EH (cell line): ENCODE data around the gene SPOCD1.

Experiments used
- DNase-seq: peaks from one replicate; pipeline ENCODE4 v3.0.0-alpha.2; 2015; ENCODE audit warnings: low read depth

Gene SPOCD1

DNA sequence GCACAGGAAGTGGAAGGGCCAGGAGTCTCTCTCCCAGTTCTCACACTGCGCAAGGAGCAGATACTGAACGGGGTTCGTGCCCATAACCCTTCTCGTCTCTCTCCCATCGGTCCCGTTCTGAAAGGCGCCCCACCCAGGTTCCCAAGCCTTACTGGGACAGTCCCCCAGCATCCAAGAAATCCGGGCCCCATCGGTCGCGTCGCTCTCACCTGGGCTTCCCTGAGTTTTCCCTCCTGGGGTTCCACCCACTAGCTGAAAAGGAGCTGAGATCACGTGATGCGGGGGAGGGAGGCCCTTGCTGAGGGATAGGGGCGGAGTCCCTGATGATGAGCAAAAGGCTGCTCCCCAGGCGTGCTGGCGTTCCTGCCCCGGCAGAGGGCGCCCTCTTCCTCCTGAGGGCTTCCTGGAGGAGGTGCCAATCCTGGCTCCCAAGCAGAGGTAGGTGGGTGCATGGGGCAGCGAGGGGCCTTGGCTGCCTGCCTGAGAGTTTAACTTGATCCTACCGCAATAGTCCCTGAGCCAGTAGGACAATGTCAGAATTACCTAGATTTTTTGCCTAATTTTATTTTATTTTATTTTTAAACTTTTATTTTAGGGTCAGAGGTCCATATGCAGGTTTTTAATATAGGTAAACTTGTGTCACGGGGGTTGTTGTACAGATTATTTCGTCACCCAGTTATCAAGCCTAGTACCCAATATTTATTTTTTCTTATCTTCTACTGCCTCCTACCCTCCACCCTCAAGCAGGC is at the start of gene SPOCD1:
SPOCD1 (minus strand) TSS at position 271 of the 749 bp plus-strand sequence. CDS start 689 bp downstream, outside the sequence.
- DNase-seq: peak; percentile 87

DNA sequence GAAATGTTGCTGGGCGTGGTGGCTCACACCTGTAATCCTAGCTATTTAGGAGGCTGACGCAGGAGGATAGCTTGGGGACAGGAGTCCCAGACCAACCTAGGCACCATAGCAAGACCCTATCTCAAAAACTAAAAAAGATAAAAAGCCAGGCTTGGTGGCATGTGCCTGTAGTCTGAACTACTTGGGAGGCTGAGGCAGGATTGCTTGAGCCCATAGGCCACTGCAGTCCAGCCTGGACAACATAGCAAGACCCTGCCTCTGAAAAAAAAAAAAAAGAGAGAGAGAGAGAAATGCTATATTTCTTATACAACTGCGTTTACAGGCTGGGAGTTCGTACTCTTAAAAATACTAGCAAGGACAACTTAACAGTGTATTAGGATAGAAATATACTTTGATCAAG is 46.2 kb upstream of the SPOCD1 start:
- no peak for DNase-seq

DNA sequence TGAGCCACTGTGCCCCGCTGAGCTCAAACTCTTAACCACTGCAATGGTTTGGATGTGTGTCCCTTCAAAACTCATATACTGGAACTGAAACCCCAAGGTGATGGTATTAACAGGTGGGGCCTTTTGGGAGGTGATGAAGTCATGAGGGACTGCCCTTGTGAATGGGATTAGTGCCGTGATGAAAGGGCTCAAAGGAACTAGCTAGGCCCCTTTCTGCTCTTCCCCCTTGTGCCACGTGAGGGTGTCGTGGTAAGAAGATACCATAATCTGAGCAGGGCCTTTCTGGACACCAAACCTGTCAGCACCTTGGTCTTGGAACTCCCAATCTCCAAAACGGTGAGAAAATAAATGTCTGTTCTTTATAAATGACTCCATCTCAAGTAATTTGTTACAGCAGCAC is 45.5 kb upstream of the SPOCD1 start:
- DNase-seq: no peak

DNA sequence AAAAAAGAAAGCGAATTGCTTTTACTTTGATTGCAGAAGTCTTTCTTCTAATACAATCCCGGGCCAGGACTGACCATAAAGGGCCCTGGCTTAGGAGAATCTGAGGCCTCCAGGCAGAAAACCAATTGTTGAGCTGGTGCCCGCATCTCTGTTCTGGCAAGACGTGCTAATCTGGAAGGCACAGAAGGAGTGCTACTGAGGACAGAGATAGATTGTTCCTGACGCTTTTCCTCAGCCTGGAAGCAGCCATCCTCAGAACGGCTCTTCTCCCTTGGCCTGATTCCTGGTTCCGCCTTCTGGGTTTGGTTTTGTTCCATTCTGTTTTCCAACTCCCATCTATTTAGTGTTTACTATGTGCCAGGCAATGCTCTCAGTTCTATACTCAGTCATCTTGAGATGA is 44.8 kb upstream of the SPOCD1 start:
- DNase-seq: no peak

DNA sequence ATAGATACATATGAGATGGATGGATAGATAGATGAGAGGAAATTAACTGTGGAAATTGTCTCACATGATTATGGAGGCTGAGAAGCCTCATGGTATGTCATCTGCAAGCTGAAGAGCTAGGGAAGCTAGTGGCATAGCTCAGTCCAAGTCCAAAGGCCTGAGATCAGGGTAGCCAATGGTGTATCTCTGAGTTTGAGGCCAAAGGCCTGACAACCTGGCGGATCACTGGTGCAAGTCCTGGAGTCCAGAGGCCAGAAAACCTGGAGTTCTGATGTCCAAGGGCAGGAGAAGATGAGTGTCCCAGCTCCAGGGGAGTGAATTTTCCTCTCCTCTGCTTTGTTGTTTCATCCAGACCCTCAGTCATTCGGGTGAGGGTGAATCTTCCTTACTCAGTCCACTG is 43.9 kb upstream of the SPOCD1 start:
- DNase-seq: no peak

DNA sequence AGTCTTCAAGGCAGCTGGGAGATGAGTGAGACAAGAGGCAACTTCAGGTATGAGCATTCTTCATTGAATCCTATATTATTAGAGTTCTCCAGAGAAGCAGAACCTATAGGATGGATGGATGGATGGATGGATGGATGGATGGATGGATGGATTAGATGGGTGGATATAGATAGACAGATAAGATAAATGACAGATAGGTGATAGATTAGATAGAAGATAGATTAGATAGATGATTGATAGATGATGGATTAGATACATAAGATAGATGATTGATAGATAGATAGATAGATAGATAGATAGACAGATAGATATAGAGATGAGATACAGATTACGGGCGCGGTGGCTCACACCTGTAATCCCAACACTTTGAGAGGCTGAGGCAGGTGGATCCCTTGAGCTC is 43.2 kb upstream of the SPOCD1 start:
- DNase-seq: no peak

DNA sequence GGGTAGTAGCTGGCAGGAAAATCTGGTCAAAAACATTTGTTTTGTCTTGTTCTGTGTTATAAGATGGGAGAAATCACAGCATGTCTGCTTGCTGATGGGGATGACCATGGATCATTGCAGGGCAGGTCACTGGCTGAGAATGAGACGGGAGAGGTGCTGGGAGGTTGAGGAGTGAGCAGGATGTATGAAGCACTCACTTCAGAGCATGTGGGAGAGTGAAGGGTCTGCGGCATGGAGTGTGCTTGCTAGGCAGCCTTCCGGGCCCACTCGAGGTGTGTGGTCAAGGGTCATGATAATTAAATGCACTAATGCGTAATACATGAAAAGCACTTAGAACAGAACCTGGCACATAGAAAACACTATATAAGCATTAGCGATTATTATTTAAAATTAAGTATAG is 42.0 kb upstream of the SPOCD1 start:
- no peak for DNase-seq

DNA sequence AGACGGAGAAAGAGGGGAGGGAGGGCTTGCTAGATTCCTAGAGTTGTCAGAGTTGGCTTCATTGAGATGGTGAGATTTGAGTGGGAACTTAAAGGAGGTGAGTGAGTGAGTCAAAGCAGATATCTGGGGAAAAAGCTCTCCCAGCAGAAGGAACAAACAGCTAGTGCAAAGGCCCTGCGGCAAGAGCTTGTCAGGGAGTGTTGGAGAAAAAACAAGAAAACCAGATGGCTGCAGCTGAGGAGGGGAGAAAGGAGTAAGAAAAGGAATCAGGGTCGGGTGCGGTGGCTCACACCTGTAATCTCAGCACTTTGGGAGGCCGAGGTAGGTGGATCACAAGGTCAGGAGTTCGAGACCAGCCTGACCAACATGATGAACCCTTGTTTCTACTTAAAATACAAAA is 40.3 kb upstream of the SPOCD1 start:
- DNase-seq: no peak

DNA sequence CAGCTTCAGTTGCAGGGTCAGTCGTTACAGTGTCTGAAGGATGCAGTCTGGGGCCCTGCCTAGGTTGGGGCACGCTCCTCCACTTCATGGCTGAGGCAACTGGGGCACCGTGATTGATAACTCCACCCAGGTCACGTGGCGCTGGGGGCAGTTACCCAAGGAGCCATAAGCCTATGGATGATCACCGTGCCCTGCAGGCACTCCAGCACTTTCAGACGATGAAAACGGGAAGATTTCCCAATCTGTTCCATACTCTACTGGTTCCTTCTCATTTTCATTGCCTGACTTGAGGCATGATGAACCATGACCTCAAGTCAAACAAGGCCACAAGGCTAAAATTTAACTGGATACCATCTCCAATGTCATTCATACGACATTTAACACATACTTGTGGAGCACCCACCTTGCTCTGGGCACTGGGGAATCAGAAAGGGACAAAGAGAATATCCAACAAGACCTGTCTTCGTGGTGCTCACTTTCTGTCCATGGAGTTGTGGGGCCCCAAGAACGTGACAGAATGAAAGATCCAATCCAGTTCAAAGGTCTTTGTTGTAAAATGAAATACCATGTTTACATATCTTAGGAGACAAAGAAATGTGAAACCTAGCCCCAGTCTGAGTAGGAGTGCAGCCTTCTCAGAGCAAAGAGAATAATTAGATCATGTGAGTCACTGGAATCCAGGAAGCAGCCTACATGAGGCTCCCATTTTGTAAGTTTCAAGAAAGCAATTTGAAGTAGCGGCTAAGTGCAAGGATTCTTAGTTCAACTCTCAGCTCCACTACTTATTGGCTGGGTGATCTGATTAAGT is 39.4 kb upstream of the SPOCD1 start:
- DNase-seq: peak; percentile 73

DNA sequence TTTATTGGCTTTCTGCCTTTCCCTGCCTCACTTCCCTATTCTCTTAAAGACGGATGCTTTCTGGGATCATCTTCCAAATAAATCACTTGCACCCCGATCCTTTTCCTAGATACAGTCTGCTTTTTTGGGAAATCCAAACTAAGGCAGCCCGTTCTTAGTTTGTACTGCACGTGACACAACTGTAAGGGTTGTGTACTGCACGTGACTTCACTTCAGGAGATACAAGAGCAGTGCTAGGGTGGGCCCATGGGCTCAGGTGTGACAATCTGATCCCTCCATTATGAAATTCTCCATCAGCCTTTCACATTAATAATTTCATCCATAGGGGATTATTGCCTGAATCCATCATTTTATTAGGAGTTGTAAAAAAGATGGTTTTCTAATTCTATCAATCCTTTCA is 33.8 kb upstream of the SPOCD1 start:
- no peak for DNase-seq

DNA sequence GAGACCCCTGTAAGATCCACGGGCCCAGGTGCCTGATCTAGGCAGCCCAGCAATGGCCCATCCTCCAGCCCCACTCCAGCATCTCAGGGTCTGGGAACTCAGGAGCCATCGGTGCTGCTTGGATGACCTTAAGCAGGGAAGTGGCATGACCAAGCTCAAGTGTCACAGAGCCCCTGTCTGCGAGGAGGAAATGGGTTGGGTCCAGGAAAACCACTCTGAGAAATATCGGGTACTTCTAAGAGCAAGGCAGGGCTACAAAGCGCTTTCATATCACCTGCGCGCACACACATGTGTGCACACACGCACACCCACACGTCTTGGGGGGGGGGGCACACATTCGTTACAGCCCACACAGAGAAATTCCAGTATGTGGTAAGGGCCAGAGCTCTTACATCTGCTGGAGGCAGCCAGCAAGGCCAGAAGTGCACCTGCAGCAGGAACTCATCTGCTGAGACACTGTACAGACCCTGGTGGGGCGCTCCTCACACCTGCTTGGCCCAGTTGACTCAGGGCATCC is 32.6 kb upstream of the SPOCD1 start:
- no peak for DNase-seq

DNA sequence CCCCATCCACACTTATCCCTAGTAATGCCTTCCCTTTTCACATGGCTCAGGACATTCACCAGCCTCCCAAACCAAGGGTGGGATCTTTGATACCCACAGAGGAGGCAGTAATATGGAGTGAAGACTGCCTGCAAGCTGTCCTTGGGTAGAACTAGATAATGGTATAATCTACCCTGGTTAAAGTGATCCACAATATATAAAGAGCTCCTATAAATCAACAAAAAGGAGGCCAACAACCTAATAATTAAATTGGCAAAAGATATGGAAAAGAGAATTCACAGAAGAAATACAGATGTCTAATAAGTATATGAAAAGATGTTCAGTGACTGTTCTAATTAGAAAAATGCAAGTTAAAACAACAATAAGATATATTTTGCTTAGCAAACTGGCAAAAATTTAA is 30.7 kb upstream of the SPOCD1 start:
- no peak for DNase-seq

DNA sequence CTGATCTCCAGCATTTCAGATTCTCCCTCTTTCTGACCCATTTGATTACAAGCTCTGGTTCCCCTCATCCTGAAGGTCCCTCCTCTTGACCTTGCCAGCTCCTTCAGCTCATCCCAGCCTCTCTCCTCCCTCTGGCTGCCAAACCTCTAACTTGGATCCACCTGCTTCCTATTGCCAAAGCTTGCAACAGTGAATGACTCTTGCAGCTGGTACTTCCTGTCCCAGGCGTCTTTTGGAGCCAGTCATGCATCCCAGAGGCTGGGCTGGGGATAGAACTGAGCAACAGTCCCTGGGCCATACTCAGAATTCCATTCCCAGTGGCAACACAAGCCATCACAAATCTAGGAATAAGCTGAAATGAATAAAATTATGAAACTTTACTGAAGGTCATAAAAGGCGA is 27.7 kb upstream of the SPOCD1 start:
- DNase-seq: peak; percentile 93

DNA sequence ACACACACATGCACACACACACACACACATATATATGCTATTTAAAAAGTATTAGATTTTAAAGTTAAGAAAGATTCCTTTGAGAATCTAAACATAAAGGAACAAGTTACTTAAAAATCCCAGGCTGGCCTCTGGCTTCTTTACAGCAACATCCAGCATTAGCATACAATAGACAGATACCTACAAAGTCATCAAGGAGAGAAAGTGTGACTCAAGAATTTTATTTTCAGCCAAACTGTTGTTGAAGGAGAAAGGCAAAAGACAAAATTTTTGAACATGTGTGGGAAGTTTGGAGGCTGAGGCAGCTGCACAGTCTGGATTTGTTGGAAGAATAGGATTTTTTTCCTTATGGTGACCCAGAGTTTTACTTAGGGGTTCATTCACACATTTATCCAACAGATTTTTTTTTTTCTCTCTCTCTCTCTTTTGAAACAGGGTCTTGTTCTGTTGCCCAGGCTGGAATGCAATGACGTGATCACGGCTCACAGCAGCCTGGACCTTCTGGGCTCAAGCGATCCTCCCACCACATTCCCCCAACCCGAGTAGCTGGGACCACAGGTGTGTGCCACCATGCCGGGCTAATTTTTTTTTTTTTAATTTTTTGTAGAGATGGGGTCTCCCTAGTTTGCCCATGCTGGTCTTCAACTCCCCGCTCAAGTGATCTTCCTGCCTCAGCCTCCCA is 24.0 kb upstream of the SPOCD1 start:
- no peak for DNase-seq

DNA sequence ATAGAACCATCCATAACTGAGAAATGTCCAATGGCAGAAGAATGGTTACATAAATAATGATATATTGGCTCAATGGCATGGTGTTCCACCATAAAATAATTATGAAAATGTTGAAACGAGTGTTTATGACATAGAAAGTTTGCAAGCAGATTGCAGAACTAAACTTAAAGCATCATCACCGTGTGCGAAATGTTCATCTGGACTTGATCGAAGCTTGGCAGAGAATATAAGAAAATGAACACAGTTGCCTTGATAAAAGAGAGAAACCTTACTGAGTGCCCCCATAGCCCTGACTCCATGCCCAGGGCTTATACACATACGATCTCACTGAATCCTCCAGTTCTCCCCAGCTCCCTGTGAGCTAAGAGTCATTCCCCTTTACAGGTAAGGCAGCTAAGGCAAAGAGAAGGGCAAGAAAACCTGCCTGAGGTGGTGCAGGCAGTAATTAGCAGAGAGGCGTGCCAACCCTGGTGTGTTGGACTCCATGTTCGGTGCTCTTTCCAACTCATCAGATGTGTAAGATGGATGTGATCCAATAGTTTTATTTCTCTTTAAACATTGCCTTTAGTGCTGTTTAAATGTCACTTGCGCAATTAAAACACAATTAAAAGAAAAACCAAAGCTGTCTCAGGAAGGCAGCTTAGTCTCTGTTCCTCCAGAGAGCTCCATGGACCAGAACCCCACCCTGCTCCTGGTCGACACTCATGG is 21.8 kb upstream of the SPOCD1 start:
- no peak for DNase-seq

DNA sequence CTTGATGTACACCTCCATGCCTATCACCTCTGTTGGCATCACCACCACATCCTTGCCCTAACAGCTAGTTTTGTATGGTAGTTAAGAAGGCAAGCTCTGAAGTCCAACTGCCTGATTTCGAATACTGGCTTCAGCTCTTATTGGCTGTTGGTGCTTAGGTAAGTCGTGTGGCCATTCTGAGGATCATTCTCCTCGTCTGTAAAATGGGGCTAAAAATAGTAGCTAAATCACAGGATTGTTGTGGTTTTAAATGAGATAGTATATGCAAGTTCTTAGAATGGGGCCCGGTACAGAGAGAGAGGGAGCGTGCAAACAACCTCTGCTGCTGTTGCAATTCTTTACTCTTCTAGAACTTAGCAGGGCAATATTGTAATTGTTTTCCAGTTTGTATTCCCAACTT is 20.8 kb upstream of the SPOCD1 start:
- no peak for DNase-seq

DNA sequence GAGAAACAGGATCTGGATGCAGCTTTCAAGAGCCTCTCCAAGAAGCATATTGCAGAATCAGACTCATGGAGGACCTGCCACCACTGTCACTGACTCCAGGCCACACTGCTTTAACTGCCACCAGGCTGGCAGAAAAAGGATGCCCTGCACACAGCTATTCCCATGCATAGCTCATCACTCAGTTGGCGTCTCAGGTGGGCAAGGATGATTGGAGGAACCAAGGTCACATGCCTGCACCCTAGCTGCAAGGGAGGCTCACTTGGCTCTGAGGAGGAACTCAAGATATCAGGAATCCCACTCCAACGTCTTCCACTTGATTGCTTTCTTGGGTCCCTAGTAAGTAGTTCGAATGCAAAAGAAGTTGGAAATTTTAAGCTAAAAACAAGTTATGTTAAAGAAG is 19.6 kb upstream of the SPOCD1 start:
- DNase-seq: no peak

DNA sequence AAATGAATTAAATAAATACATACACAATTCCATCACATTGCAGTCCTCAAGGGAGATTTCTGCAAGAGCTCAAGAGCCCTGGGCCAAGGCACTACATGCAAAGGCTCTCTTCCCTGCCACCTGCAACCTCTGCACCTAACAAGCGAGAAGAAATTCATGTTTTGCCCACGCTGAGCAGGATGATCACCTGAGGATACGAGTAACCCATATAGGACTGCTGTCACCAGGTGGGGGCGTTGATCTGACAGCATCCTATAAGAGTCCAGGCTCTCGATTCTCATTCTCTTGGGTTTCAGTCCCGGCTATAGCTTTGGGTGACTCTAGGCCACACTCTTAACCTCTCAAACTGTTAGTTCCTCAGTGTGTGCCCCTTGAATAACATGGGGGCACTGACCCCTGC is 18.7 kb upstream of the SPOCD1 start:
- DNase-seq: no peak

DNA sequence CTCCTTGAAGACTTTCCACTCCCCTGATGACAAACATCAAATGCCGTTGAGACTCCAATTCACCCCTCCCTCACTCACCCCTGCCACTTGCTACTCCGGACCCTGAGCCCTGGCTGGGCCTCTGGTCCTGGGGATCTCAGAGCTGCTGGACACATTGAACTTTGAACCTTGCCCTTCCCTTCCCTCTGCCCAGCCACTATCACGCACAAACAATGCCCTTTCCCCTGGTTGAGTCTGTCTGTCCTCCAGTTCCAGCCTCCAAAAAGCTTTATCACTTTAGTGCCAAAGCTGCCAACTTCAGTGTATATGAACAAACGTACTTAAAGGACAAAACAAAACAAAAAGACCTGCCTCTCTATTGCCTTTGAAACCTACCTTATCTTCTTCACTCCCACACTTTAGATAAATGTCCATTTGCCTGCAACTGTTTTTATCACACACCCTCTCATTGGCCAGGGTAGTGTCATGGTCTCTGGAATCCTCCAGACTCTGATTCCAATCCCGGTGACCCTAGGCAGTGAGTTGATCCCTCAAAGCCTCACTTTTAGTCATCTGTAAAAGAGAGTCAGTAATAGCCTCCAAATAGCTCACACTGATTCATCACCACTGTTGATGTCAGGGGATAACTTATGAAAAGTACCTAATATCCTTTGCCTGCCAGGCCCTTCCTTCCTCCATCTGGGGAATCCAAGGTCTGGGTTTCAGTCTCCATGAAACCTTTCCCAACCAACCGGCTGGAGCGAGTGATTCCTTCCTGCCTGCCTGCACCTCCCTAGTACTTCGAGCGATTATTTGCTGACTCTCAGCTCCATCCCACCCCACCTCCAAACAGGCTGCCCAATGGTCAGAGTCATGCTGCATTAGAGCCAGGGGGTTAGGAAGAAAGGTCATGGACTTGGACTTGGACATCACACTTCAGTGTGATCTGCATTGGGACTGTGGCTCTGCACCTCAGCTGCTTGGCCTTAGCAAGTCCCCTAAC is 15.9 kb upstream of the SPOCD1 start:
- peak; percentile 59 for DNase-seq

DNA sequence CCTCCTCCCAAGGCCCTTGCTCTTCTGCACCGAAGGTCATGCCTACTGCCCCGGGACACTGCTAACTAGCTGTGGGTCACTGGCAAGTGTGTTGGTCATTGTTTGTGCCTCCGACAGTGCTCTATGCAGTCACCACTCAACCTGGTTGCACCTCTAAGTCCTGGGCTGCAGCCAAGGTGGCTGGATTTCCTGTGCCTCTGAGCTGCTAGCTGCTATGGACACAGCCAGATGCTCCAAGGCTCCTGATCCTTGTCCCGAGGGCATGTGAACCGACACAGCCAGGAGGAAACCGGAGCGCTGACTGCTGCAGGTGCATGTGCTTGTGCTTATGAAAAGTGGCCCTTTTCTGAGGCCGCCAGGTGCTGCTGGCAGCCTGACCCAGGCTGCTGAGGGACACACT is 14.7 kb upstream of the SPOCD1 start:
- DNase-seq: no peak

DNA sequence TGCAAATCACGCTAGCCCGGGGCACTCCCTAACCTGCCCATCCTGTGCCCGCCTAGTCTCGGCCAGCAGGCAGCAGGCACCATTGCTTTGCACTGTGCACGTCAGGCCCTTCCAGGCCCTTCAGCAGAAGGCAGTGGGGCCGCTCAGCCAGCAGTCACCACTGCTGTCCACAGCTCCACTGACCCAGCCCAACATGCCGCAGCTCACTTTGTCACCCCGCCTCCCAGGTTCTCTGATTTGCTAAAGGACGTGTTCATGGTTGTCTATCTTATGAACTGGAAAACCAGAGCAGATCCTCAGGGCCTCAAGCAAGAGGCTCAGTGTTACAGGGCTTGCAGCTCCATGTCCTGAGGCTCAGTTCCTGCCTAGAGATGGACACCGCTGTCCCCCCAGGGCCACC is 14.2 kb upstream of the SPOCD1 start:
- DNase-seq: no peak
